GM18870 (cell line): ENCODE data around the gene CSNK1D.

Experiments used
- ATAC-seq: cut with Tn5 transposase; IDR thresholded peaks from one replicate; pipeline ENCODE4 v1.9.1; 2021; ENCODE audit warnings: moderate library complexity; ENCODE audit not compliant: unreplicated experiment

CSNK1D gene

DNA sequence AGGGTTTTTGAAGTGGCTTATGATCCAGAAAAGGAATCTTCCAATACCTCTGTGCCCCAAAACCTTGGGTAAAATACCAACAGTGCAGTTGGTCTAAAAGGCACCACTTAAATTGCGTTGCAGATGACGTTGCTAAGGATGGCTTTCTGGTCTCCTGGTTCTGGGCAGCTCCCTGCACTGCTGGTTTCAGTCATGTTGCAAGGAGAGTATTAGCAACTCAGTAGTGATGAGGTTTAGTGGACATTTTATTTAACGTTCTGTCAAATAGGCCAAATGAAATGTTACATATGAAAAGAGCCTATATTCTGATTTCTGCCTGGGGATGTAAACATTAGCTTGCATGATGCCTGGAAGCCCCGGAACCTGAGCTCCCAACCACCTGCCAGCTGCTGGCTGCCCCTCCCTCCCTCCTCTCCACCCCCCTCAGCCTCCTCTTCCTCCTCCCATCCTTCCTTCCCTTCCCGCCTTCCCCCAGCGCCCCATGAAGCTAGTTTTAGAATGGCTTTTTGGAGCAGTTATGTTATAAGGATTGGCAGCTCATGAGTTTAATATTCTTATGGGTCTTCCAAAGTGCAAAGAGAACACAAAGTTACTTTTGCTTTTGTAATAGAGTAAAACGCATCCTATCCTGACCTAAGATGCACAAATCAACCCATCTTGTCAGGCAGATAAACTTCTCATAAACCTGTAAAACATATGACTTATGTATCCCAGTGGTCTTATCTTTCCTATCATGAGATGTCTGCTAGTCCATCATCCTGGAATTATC is 23.2 kb upstream of the CSNK1D start:
- no peak for ATAC-seq

- no peak for ATAC-seq
Measured at GRCh38 chr17:82295472-82295814, 21.9 kb upstream of the CSNK1D start.

DNA sequence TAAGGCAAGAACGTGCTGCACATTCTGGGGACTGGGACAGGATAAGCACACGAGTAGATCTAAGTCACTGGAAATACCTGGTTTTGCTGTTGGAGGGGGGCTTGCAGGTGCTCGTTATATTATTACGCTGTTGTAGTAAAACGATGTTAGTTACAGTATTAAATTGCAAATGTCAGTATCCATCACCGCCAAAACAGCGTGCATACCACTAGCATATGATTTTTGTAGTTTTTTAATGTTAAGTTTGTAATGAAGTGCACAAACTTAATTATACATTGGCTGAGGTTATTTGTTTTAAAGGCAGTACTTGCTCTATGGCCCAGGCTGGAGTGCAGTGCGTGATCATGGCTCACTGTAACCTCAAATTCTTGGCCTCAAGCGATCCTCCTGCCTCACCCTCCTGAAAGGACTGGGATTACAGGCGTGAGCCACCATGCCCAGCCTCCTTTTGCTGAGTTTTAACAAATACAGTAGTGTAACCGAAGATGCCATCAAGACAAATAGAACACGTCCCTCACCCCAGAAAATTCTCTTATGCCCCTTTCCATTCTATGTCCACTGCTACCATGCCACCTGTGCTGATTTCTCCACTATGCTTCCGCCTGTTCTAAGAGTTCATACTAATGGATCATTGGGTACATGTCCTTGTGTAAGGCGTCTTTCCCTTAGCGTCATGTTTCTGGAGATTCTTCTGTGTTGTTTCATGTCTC is 20.7 kb upstream of the CSNK1D start:
- no peak for ATAC-seq

DNA sequence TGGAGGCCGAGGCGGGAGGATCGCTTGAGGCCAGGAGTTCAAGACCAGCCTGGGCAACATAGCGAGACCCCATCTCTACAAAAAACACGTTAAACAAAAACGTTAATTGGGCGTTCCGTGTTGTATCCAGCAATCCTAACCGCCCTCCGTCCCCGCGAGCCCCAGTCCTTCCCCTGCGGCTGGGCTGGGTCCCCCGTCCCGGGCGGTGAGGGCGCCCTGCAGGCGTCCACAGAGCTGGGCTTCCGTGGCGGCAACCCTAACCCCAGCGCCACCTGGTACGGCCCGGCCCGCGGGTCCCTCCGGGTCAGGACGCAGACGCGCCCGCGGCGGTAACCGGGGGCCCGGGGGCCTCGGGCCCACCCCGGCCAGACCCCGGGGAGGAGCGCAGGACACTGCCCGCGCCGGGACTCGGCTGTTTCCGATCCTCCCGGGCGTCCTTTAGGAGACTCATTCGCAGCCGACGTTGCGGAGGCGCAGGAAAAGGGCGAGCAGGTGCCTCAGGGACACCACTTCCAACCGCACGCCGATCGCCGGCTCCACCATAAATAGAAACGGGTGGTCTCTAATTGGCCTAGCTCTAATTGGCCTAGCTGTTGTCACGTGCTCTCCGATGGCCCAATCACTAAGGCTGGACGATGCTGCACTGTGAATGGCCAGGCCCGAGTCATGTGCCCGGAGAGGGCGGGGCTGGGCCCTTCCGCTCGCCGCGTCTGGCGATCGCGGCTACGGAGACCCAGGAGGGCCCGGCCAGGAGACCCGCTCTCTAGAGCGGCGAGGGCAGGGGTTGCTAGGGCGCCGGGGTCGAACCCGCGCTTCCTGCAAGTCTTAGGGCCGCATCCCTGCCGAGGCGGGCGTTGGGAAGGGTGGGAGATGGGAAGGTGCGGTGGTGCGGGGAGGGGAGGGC is 19.0 kb upstream of the CSNK1D start:
- peak; percentile 90 for ATAC-seq

GRCh38 chr17:82291582-82292250 is 18.2 kb upstream of the CSNK1D start:
- no peak for ATAC-seq

GRCh38 chr17:82287868-82288801 is 14.6 kb upstream of the CSNK1D start:
- no peak for ATAC-seq

- no peak for ATAC-seq
Measured at GRCh38 chr17:82287013-82287867, 13.7 kb upstream of the CSNK1D start.

GRCh38 chr17:82285141-82285540 is 11.6 kb upstream of the CSNK1D start:
- no peak for ATAC-seq

DNA sequence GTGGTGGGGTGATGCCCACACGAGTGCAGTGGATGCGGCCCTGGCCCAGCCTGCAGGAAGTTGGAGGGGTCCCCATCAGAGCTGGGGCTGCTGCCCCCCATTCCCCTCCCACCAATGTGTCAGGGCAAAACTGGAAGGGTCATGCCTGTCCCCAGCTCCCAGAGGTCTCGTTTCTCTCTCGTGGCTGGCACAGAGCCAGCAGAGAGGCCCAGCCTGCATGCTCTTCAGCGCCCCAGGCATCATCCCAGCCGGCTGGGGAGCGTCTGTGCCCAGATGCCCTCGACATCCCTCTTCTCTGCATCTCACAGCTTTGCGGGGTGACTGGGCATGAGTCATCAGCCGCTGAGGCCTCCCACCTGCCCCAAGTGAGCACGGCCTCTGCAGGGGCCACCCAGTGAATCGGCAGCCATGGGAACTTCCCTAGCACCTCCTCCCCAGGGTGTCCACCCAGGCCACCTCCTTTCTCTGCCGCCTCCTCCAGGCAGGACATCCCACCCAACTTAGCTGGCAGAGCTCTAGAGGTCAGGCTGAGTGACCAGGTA is 9.8 kb upstream of the CSNK1D start:
- no peak for ATAC-seq

- ATAC-seq: no peak
Measured at GRCh38 chr17:82282239-82283207, 9.0 kb upstream of the CSNK1D start.

DNA sequence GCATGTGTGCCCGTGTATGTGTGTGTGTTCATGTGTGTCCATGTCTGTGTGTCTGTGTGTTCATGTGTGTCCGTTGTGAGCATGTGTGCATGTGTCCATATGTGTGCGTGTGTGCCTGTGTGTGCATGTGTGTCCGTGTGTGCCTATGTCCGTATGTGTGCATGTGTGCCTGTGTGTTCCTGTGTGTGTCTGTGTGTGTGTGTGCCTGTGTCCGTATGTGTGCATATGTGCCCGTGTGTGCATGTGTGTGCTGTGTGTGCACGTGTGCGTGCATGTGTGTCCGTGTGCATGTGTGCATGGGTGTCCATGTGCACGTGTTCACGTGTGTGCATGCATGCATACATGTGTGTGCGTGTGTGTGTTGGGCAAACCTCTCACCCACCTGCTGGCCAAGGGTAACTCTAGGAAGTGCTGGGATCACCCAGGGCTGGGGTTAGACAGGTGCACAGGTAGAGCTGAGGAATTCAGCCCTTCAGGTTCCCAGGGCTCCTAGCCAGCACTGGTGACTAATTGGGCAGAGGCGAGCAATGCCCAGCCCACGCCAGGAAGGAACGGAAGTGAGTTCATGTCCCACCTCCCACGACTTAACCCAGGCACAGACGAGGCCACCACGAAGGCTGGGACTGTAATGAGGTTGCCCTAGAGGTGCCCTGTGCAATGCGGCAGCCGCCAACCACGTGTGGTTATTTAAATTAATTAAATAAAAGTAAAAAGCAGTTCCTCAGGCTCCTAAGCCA is 8.2 kb upstream of the CSNK1D start:
- ATAC-seq: no peak

- ATAC-seq: no peak
Measured at GRCh38 chr17:82281076-82281475, 7.6 kb upstream of the CSNK1D start.

- no peak for ATAC-seq
Measured at GRCh38 chr17:82280537-82280936, 7.0 kb upstream of the CSNK1D start.

DNA sequence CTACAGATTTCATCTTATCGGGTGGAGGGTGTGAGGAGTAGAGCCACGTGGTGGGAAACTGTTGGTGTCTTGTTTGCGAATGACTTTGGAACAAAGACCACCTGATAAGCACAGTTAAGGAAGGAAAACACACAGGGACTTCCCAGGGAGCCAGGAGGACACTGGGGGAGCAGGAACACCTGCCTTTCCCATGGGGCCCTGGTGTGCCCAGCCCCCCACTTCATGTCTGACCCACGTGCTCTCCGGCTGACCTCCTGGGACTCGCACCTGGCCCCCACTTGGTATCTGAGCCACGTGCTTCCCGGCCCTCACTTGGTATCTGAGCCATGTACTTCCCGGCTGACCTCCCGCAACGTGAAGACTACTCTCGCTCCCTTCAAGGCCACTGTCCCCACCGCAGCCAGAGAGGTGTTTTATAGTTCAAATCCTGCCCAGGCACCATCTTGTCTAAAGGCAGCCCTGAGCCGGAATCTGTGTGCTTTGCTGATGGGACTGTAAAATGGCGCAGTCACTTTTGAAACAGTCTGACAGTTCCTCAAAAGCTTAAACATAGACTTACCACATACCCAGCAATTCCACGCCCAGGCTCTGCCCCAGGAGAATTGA is 5.4 kb upstream of the CSNK1D start:
- no peak for ATAC-seq

DNA sequence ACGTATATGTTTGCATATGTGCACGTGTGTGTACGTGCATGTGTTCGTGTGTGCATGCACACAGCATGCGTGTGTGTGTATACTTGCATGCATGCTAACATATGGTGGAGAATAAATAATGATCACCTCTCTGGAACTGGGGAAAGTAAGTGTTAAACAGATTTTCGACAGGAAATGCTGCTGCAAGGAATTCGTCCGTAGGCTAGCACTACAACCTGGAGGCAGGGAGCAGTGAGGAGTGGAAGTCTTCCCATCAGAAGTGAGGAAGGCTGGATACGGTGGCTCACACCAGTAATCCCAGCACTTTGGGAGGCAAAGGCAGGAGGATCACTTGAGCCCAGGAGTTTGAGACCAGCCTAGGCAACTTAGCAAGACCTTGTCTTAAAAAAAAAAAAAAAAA is 4.8 kb upstream of the CSNK1D start:
- no peak for ATAC-seq

DNA sequence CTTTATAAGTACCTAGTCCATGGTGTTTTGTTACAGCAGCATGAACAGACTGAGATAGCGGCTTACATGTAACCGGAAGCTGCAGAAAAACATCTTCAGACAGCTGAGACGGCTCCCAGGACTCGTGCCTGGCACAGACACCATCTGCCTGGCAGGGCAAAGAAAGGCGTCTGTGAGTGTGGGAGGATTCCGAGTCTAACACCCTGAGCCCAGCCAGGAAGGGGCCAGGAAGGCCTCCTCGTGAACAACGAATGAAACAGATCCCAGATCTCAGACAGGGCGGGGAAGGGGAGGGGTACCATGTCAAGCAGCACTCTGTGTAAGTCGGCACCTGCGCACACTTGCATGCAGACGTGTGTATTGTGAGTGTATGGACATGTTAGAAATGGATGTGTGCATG is 4.4 kb upstream of the CSNK1D start:
- ATAC-seq: no peak

GRCh38 chr17:82276938-82277337 is 3.4 kb upstream of the CSNK1D start:
- ATAC-seq: no peak
